Rectal smooth muscle tissue (tissue), 1 donor: ENCODE results near the gene ALOX15B.

Experiments used
- H3K27ac ChIP-seq: one replicate; pipeline ENCODE4 v1.7.0; 2013; ENCODE audit warnings: low read depth, low read length, inconsistent platforms
- H3K27me3 ChIP-seq: one replicate; pipeline ENCODE4 v1.7.0; 2013; ENCODE audit warnings: low read length; ENCODE audit not compliant: control insufficient read depth, insufficient read depth
- H3K36me3 ChIP-seq: one replicate; pipeline ENCODE4 v1.7.0; 2013; ENCODE audit warnings: low read length; ENCODE audit not compliant: control insufficient read depth, insufficient read depth
- H3K4me1 ChIP-seq: one replicate; pipeline ENCODE4 v1.7.0; 2013; ENCODE audit warnings: low read length; ENCODE audit not compliant: control insufficient read depth, insufficient read depth
- H3K4me3 ChIP-seq: one replicate; pipeline ENCODE4 v1.7.0; 2013; ENCODE audit warnings: low read length
- H3K9ac ChIP-seq: one replicate; pipeline ENCODE4 v1.7.0; 2013; ENCODE audit warnings: low read length

ALOX15B gene

DNA sequence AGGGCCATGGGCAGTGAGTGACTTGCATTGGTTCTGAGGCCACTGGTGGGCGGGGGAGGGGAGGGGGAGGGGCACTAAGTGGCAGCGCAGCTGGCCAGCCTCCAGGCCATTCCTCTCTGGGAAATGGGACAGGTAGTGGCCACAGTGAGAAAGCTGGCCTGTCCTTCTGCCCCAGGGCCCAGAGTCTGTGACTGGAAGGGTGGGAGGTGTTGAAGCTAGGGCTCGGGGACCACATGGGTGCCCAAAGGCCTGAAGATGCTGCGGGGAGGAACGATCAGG lies 49.0 kb downstream of the ALOX15B start:
- Histone ChIP-seq H3K36me3 (no peaks in the 10 kb centered on the region), H3K4me1 (no peaks in the 10 kb centered on the region), H3K9ac (no peak overlapping the region), H3K4me3 (no peak overlapping the region), H3K27me3 (peaks cover 6% of the 10 kb centered on the region), H3K27ac (no peak overlapping the region)

DNA sequence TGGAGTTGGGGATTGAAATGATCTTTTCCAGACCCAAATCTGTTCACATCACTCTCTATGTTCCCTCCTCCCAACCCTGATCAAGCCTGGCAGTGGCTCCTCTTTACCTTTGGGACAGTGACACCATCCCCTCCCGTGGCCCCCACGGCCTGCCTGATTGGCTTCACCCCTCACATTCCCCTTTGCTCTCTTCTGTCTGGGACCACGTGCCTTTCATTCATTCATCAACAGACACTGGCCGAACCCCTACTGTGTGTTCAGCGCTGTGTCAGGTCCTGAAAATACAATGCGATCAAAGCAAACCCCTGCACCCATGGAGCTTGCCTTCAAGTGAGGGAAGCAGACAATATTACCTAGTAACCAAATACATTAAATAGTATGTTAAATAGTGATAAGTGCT lies 50.9 kb downstream of the ALOX15B start:
- H3K4me3 ChIP-seq: no peak overlapping the region
- no peaks in the 10 kb centered on the region for H3K36me3 ChIP-seq
- no peak overlapping the region for H3K9ac ChIP-seq
- no peaks in the 10 kb centered on the region for H3K4me1 ChIP-seq
- H3K27ac ChIP-seq: no peak overlapping the region
- peaks cover 6% of the 10 kb centered on the region for H3K27me3 ChIP-seq

DNA sequence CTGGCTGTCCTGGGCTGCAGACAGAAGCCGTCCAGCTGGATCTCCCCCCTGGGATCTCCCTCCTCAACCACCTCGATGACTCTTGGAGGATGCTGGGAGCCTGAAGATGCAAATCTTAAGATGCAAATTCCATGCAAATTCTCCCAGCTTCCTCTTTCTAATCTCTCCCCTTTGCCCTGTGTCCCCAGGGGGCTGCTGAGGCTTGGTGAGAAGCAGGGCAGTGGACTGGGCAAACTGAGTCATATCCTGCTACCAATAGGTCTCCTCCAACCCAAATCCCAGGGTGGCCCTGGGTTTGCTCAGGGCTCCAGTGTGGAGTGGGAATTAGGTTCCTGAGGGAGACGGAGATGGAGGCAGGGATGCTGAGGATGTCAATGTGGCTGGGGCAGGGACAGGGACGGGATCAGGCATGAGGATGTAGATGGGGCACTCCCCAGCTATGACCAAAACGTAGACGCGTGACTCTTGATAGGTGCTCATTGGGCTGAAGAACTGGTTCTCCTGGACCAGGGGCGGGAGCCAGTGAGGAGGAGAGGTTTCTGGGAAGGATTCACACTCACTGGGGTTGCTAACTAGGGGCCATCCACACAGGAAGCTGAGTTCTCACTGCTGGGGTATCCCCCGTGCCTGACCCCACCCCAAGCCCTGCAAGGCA lies 52.3 kb downstream of the ALOX15B start:
- H3K27me3 ChIP-seq: peaks cover 6% of the 10 kb centered on the region
- no peaks in the 10 kb centered on the region for H3K36me3 ChIP-seq
- H3K4me3 ChIP-seq: no peak overlapping the region
- no peaks in the 10 kb centered on the region for H3K4me1 ChIP-seq
- H3K27ac ChIP-seq: no peak overlapping the region
- no peak overlapping the region for H3K9ac ChIP-seq

DNA sequence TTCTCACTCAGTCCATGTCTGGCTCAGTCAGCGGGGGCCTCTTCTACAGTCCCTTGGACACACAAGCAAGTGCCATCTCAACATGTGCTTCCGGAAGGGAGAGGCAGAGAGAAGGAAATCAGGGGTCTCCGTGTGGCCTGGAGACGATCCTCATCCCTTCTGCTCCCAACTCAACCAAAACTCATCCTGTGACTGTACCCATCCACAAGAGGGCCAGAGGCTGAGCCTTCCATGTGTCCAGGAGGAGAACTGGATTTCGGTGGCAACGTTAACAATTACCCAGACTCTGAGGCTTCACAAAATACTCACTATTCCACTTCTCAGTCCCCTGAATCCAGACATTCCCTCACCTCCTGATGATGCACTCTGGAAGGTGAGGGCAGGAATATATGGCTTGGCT lies 56.5 kb downstream of the ALOX15B start:
- Histone ChIP-seq H3K27me3 (peaks cover 3% of the 10 kb centered on the region), H3K36me3 (no peaks in the 10 kb centered on the region)

DNA sequence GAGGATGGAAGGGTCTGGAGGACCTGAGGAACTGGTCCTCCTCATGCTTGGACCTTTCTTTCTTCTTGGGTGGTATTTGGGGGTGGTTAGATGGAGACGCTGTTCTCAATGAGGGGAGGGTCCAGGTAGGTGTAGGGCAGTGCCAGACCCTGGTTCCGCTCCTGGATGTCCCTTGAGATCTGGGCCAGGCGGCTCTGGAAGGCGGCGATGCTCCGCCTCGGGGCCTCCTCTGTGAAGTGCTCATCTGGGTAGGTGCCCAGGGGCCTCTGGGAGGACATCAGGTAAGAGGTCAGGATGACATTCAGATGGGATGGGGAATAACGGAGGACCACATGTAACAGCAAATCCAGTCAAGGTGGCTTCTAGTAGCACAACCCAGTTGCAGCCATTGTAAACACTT lies 57.7 kb downstream of the ALOX15B start:
- H3K9ac ChIP-seq: no peak overlapping the region
- peaks cover 3% of the 10 kb centered on the region for H3K27me3 ChIP-seq
- no peak overlapping the region for H3K27ac ChIP-seq
- no peaks in the 10 kb centered on the region for H3K4me1 ChIP-seq
- no peak overlapping the region for H3K4me3 ChIP-seq
- no peaks in the 10 kb centered on the region for H3K36me3 ChIP-seq

More for the DNA sequence above, 56.5 kb downstream of the ALOX15B start:
- no peak overlapping the region for H3K9ac ChIP-seq
- H3K4me3 ChIP-seq: no peak overlapping the region
- H3K27ac ChIP-seq: no peak overlapping the region
- H3K4me1 ChIP-seq: no peaks in the 10 kb centered on the region
